Measurements from ENCODE around the gene JADE2.
A peak's percentile ranks its signal among the peaks of the same experiment; 100 is the strongest.

Gene JADE2

GRCh38 chr5:134527156-134527960 is 1.9 kb downstream of the JADE2 start (continued):
- no peak for TF ChIP-seq ZNF280D (tag by site-specific recombination; IDR thresholded peaks at IDR 0.05)
- 0 out of 2 replicates have a peak, but pooled peaks have one; percentile 37 for TF ChIP-seq ZBTB49 (tag by site-specific recombination; IDR thresholded peaks at IDR 0.05; ENCODE audit: low read depth)
- TF ChIP-seq AEBP2 (tag by site-specific recombination; IDR thresholded peaks at IDR 0.05; ENCODE audit: borderline replicate concordance), result no peak
- no peak for TF ChIP-seq TSHZ1 (tag by site-specific recombination; IDR thresholded peaks at IDR 0.05; ENCODE audit: borderline replicate concordance)
- no peak for TF ChIP-seq ZNF416 (tag by site-specific recombination; IDR thresholded peaks at IDR 0.05)
- no peak for TF ChIP-seq ZNF549 (tag by site-specific recombination; IDR thresholded peaks at IDR 0.05)
- peak; percentile 73; the same call in 1 of the 2 replicates for TF ChIP-seq BCL11A (tag by site-specific recombination; IDR thresholded peaks at IDR 0.05; ENCODE audit: low read depth)
- TF ChIP-seq PATZ1 (tag by site-specific recombination; IDR thresholded peaks at IDR 0.05), result peak; percentile 84
- peak; percentile 91 for TF ChIP-seq ZNF335 (tag by site-specific recombination; conservative IDR thresholded peaks at IDR 0.05)
- TF ChIP-seq ZNF138 (tag by site-specific recombination; IDR thresholded peaks at IDR 0.05; ENCODE audit: borderline replicate concordance), result no peak
- TF ChIP-seq ZNF18 (tag by site-specific recombination; IDR thresholded peaks at IDR 0.05), result no peak; the same call in 1 of the 2 replicates
- TF ChIP-seq PRDM2 (tag by site-specific recombination; IDR thresholded peaks at IDR 0.05; ENCODE audit: borderline replicate concordance), result no peak
- TF ChIP-seq ZNF398 (tag by site-specific recombination; IDR thresholded peaks at IDR 0.05), result peak; percentile 89
- no peak for TF ChIP-seq ZBTB1 (tag by site-specific recombination; IDR thresholded peaks at IDR 0.05)
